Endodermal cell (in vitro differentiated cells): ENCODE results near the gene OR4D1. TPM values are rescaled to one million over a fixed set of nuclear protein-coding genes. Genes with fewer than 3 reads are reported as not detected.
A peak's percentile ranks its signal among the peaks of the same experiment; 100 is the strongest.
"Not testable (repeated sequence)": the region's sequence is repeated elsewhere in the genome, so short reads cannot be mapped to it uniquely, and the experiment has no call there.

Experiments
- DNase-seq: peaks from one replicate; pipeline ENCODE4 v3.0.0-alpha.2; 2017
- H3K27ac ChIP-seq: 2 replicates; pipeline ENCODE4 v1.5.1; 2013; ENCODE audit warnings: mild to moderate bottlenecking, low read depth, low read length, moderate library complexity
- H3K27me3 ChIP-seq: 2 replicates; pipeline ENCODE4 v1.6.1; 2013; ENCODE audit warnings: mild to moderate bottlenecking, low read length, moderate library complexity; ENCODE audit not compliant: insufficient read depth, control insufficient read depth, poor library complexity, severe bottlenecking
- H3K36me3 ChIP-seq: 2 replicates; pipeline ENCODE4 v1.7.0; 2013; ENCODE audit warnings: mild to moderate bottlenecking, low read length, moderate library complexity; ENCODE audit not compliant: control insufficient read depth, insufficient read depth
- H3K4me1 ChIP-seq: one replicate; pipeline ENCODE4 v1.7.0; 2013; ENCODE audit warnings: low read length; ENCODE audit not compliant: control insufficient read depth, insufficient read depth
- H3K4me3 ChIP-seq: 2 replicates; pipeline ENCODE4 v1.5.1; 2013; ENCODE audit warnings: mild to moderate bottlenecking, low read length, moderate library complexity
- H3K9ac ChIP-seq: 2 replicates; pipeline ENCODE4 v1.6.1; 2013; ENCODE audit warnings: mild to moderate bottlenecking, low read length, moderate library complexity; ENCODE audit not compliant: poor library complexity, severe bottlenecking; ENCODE audit errors: extremely low read depth
- H3K9me3 ChIP-seq: 2 replicates; pipeline ENCODE4 v1.6.1; 2013; ENCODE audit warnings: mild to moderate bottlenecking, low read length, moderate library complexity; ENCODE audit not compliant: control insufficient read depth
- H3K27ac Mint-ChIP-seq: 2 replicates; pipeline ENCODE4 v1.8.0; 2020; ENCODE audit warnings: mixed read lengths
- H3K27me3 Mint-ChIP-seq: 2 replicates; pipeline ENCODE4 v1.8.0; 2021; ENCODE audit warnings: mild to moderate bottlenecking, mixed read lengths; ENCODE audit not compliant: insufficient read depth
- H3K36me3 Mint-ChIP-seq: 2 replicates; pipeline ENCODE4 v1.8.0; 2020; ENCODE audit warnings: low read depth, mixed read lengths
- H3K4me1 Mint-ChIP-seq: 2 replicates; pipeline ENCODE4 v1.8.0; 2020; ENCODE audit warnings: mixed read lengths
- H3K4me3 Mint-ChIP-seq: 2 replicates; pipeline ENCODE4 v1.8.0; 2020; ENCODE audit warnings: mild to moderate bottlenecking, moderate library complexity, mixed read lengths
- H3K9me3 Mint-ChIP-seq: 2 replicates; pipeline ENCODE4 v1.8.0; 2020; ENCODE audit warnings: mild to moderate bottlenecking, mixed read lengths
- CTCF ChIP-seq: fragments of 200-600 bp; sonication (generic); conservative IDR thresholded peaks from 2 replicates; pipeline ENCODE4 v1.5.0; 2021; ENCODE audit warnings: antibody characterized with exemption, mild to moderate bottlenecking
- WGBS, 2 experiments: methylation state at CpG; one replicate each; pipeline versions ENCODE4 v1.1.5 to v1.1.7; 2013; ENCODE audit warnings: missing lambda C conversion rate in 2 of 2, mixed read lengths in 1 of 2; ENCODE audit not compliant: insufficient coverage in 1 of 2, insufficient read length in 1 of 2; 5-methylcytosine and 5-hydroxymethylcytosine counted together
- total RNA-seq, 2 donors: library from RNA; stranded (reverse); fragmentation: NEBNext Ultra II Directional in 1 of 2; extraction: Animal tissue kit (Norgen Biotek cat#: 25700) in 1 of 2; gene quantifications; 2 replicates in 1 of 2; 3 replicates in 1 of 2; pipeline ENCODE4 v1.2.1, GENCODE V29; 2021

Gene OR4D1
- total RNA-seq, 2 donors from 2014 or later, result 0.07 to 0.22 TPM

DNA sequence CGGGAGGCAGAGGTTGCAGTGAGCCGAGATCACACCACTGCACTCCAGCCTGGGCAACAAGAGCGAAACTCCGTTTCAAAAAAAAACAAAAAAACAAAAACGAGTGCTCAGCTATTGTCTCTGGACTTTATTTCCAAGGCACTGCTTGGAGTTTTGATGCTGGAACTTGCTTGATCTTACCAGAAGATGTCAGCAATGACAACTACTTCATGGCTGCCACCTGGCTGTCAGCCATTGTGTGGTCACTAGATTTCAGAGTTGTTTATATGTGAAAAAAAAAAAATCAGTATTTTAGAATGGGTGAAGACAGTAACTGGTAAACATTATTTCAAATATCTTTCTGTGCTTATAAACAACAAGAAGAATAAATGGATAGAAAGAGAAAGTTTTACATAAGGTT, 26.3 kb upstream of the OR4D1 start:
- no peaks in the 10 kb centered on the region for H3K4me1 Mint-ChIP-seq
- peaks cover 27% of the 10 kb centered on the region for H3K27me3 Mint-ChIP-seq
- 32 to 41% methylated on average over 5 of the region's 5 CpGs for WGBS, 2 experiments
- TF ChIP-seq CTCF, result peak; percentile 76
- DNase-seq, result peak; percentile 75
- H3K4me1 ChIP-seq, result no peaks in the 10 kb centered on the region
- H3K9me3 Mint-ChIP-seq, result no peaks in the 10 kb centered on the region
- H3K36me3 Mint-ChIP-seq, result no peaks in the 10 kb centered on the region
- H3K4me3 Mint-ChIP-seq, result no peak overlapping the region
- no peaks in the 10 kb centered on the region for H3K36me3 ChIP-seq
- no peak overlapping the region for H3K4me3 ChIP-seq
- H3K27me3 ChIP-seq, result peaks cover 36% of the 10 kb centered on the region
- no peak overlapping the region for H3K27ac Mint-ChIP-seq
- no peak overlapping the region for H3K9ac ChIP-seq
- H3K9me3 ChIP-seq, result no peaks in the 10 kb centered on the region
- H3K27ac ChIP-seq, result no peak overlapping the region

DNA sequence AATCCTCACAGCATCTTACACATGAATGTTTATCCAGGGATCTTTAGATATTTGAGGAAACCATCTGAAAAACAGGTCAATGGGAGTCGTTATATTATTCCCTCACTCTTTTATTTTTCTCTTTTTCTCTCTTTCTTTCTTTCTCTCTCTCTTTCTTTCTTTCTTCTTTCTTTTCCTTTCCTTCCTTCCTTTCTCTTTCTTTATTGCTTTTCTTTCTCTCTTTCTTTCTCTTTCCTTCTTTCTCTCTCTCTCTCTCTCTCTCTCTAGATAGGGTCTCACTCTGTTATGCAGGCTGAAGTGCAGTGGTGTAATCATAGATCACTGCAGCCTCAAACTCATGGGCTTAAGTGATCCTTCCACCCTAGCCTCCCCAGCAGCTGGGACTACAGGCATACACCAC, 20.3 kb upstream of the OR4D1 start:
- no peaks in the 10 kb centered on the region for H3K36me3 Mint-ChIP-seq
- peaks cover 55% of the 10 kb centered on the region for H3K27me3 ChIP-seq
- H3K9me3 ChIP-seq, result no peaks in the 10 kb centered on the region
- no peak for TF ChIP-seq CTCF
- H3K27ac Mint-ChIP-seq, result no peak overlapping the region
- H3K4me1 Mint-ChIP-seq, result no peaks in the 10 kb centered on the region
- DNase-seq, result no peak
- WGBS, 2 experiments, result 52 to 63% methylated on average over 1 of the region's 1 CpG
- H3K4me3 ChIP-seq, result no peak overlapping the region
- no peaks in the 10 kb centered on the region for H3K36me3 ChIP-seq
- no peak overlapping the region for H3K4me3 Mint-ChIP-seq
- no peak overlapping the region for H3K9ac ChIP-seq
- no peaks in the 10 kb centered on the region for H3K4me1 ChIP-seq
- peaks cover 53% of the 10 kb centered on the region for H3K27me3 Mint-ChIP-seq
- no peak overlapping the region for H3K27ac ChIP-seq
- no peaks in the 10 kb centered on the region for H3K9me3 Mint-ChIP-seq

DNA sequence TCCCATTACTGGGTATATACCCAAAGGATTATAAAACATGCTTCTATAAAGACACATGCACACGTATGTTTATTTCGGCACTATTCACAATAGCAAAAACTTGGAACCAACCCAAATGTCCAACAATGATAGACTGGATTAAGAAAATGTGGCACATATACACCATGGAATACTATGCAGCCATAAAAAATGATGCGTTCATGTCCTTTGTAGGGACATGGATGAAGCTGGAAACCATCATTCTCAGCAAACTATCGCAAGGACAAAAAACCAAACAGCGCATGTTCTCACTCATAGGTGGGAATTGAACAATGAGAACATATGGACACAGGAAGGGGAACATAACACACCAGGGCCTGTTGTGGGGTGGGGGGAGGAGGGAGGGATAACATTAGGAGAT, 15.5 kb upstream of the OR4D1 start:
- not testable (repeated sequence) for H3K4me3 ChIP-seq, DNase-seq, H3K27ac Mint-ChIP-seq, H3K36me3 Mint-ChIP-seq, H3K9ac ChIP-seq, H3K9me3 Mint-ChIP-seq, H3K4me3 Mint-ChIP-seq, H3K4me1 ChIP-seq, H3K9me3 ChIP-seq, H3K4me1 Mint-ChIP-seq, H3K27ac ChIP-seq, H3K36me3 ChIP-seq
- H3K27me3 ChIP-seq, result peaks cover 65% of the 10 kb centered on the region
- peaks cover 58% of the 10 kb centered on the region for H3K27me3 Mint-ChIP-seq
- WGBS, 2 experiments, result 80 to 84% methylated on average over 1 to 4 of the region's 5 CpGs

DNA sequence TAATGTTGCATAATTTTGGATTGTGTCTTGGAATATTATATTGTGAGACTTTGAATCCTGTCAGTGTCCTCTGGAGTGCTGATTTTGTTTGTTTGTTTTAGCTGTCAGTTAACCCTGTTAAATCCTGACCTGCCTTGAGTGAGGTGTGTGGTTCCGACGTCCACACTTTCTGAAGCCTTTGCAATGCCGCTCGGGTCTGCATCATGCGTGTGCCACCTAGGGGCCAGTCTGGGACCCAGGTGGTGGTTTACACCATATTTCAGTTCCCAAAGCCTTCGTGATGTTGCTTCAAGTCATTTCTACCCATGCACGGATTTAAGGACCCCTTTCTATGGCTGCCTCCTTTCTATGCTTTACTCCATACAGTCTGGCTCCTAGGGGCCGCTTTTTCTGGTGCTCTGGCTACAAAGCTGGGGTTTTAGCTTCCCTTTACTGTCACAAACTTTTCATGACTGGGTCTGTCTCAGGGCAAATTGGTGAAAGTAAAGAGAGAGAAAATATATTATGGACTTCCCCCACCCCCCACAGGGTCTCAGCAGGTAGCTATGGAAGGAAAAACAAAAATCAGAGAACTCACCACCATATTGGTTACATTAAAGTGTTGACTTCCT, 11.4 kb upstream of the OR4D1 start:
- TF ChIP-seq CTCF, result peak; percentile 76
- Mint-ChIP-seq H3K27ac (no peak overlapping the region), H3K4me1 (peaks cover 3% of the 10 kb centered on the region), H3K4me3 (no peak overlapping the region), H3K9me3 (peaks cover 5% of the 10 kb centered on the region), H3K27me3 (peaks cover 38% of the 10 kb centered on the region), H3K36me3 (no peaks in the 10 kb centered on the region)
- Histone ChIP-seq H3K9ac (no peak overlapping the region), H3K4me1 (no peaks in the 10 kb centered on the region), H3K27ac (no peak overlapping the region), H3K4me3 (no peak overlapping the region), H3K9me3 (no peaks in the 10 kb centered on the region), H3K27me3 (peaks cover 46% of the 10 kb centered on the region), H3K36me3 (no peaks in the 10 kb centered on the region)
- DNase-seq, result peak; percentile 74
- WGBS, 2 experiments, result 31 to 48% methylated on average over 6 to 8 of the region's 8 CpGs
